ENCODE measurements around the gene DNAJC27.

- TF ChIP-seq CTCF (conservative IDR thresholded peaks at IDR 0.05; ENCODE audit: low read depth, low read length) (no peak), EZH2 (IDR thresholded peaks at IDR 0.05; ENCODE audit: low read length, unreplicated experiment) (no peak), EZH2phosphoT487 (IDR thresholded peaks at IDR 0.05; ENCODE audit: borderline replicate concordance, low read length) (no peak)
These were observed 6.9 kb upstream of the DNAJC27 start for GRCh38 chr2:24978661-24979060.

Measured in PC-3 (cell line).